ENCODE measurements around the gene DPM1.

The DPM1 gene

DNA sequence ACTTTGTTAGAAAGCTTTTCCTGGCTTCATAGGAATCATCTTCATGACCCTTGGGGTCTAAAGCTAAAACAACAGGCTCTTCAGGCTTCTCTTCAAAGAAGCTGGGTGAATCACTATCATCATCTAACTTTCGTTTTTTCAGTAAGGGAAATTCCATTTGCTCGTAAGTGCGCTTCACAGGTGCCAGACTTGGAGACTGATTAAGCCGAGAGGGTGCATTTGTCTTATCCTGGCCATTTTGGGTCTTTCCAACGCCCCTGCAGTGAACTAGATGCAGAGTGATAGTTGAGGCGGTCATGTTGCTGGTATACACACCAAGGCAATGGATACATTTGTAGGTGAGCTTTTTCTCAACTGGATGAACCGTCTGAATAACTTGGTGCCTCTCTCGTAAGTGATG, 65.9 kb downstream of the DPM1 start:
- no peak for DNase-seq

GRCh38 chr20:50891138-50891537, 67.2 kb downstream of the DPM1 start:
- no peak for DNase-seq

DNA sequence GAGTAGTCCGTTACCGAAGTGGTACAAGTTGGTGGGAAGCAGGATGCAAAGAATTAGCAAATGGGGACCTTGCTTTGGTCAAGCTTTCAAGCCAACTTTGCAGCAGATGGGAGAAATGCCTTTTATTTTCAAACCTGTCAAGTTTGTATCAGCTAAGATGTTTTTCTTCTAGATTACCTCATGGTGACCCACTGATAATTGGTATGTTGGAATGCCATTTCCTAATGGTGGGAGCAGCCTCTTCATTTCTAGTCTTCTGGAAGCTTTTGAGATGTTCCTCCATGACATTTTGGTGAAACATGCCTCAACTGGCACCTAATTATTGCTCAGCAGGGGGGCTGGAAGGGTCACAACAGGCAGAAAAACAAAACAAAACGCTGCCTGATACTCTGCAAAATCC, 70.8 kb downstream of the DPM1 start:
- no peak for DNase-seq

- no peak for DNase-seq
Measured at GRCh38 chr20:50886184-50886790, 72.0 kb downstream of the DPM1 start.

GRCh38 chr20:50885781-50886180, 72.6 kb downstream of the DPM1 start:
- DNase-seq: no peak

DNA sequence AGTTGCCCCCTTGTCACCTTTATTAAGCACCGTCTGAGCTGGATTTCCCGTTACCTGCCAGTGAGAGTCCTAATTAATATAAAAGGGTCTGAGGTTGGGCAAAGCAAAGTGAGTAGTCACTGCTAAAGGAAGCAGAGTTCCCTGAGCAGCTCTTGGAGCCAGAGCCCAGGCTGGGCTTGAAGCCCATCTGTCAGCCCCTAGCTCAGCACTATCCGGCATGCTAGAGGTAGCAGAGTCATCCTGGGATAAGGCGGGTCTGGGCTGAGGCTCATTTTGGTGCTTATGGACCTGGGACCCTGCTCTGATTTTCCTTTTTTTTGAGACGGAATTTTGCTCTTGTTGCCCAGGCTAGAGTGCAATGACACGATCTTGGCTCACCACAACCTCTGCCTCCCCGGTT, 73.3 kb downstream of the DPM1 start:
- DNase-seq: no peak
